ENCODE data around the gene PKD2. TPM values are rescaled to one million over a fixed set of nuclear protein-coding genes. Genes with fewer than 3 reads are reported as not detected.

PKD2 gene
- total RNA-seq, 1 experiment from 2014 or later: 38.4 TPM

- Histone ChIP-seq H3K79me2 (ENCODE audit: insufficient read depth, low read length) (no peaks in the 10 kb centered on the region), H3K9me3 (ENCODE audit: control insufficient read depth, low read depth, low read length) (no peaks in the 10 kb centered on the region), H3K56ac (ENCODE audit: insufficient read length, low read depth, low read length) (no peak overlapping the region), H2AK5ac (ENCODE audit: insufficient read length, low read length) (no peak overlapping the region), H4K5ac (ENCODE audit: insufficient read length, low read depth, low read length) (no peak overlapping the region), H2BK5ac (ENCODE audit: insufficient read length, low read length) (no peak overlapping the region), H2BK120ac (ENCODE audit: low read depth, low read length, poor library complexity, severe bottlenecking) (no peak overlapping the region), H3K4ac (ENCODE audit: low read depth, low read length) (no peak overlapping the region), H4K8ac (replicated peaks; ENCODE audit: insufficient read length, low read depth, low read length) (no peak overlapping the region), H3K23ac (ENCODE audit: insufficient read length, low read depth, low read length) (no peak overlapping the region), H3K4me2 (ENCODE audit: insufficient read depth, insufficient read length, low read length) (no peak overlapping the region), H3K14ac (ENCODE audit: insufficient read depth, low read length) (no peak overlapping the region), H2BK20ac (ENCODE audit: low read depth, low read length, poor library complexity, severe bottlenecking) (no peak overlapping the region), H4K20me1 (ENCODE audit: control insufficient read depth, insufficient read depth, insufficient read length) (no peaks in the 10 kb centered on the region), H3K9ac (ENCODE audit: extremely low read depth, insufficient read length, low read length) (no peak overlapping the region), H3K18ac (ENCODE audit: insufficient read length, low read depth, low read length) (no peak overlapping the region), H3K4me1 (ENCODE audit: insufficient read depth, low read length) (peaks cover 3% of the 10 kb centered on the region; the same call in 1 of the 2 replicates), H3K79me1 (ENCODE audit: insufficient read depth, low read depth, low read length, poor library complexity, severe bottlenecking) (no peaks in the 10 kb centered on the region), H3K23me2 (ENCODE audit: insufficient read length, low read depth, low read length, poor library complexity, severe bottlenecking) (peaks cover 4% of the 10 kb centered on the region), H3K27me3 (ENCODE audit: insufficient read depth, low read length) (no peaks in the 10 kb centered on the region), H2BK15ac (ENCODE audit: low read depth, low read length) (no peak overlapping the region), H4K91ac (ENCODE audit: insufficient read length, low read depth, low read length) (no peak overlapping the region), H3K27ac (ENCODE audit: insufficient read length, low read depth, low read length) (no peak overlapping the region), H2AFZ (ENCODE audit: low read length) (no peak overlapping the region), H3T11ph (ENCODE audit: low read length) (no peak overlapping the region), H2BK12ac (ENCODE audit: insufficient read length, low read depth, low read length) (no peak overlapping the region)
- H3K27me3 Mint-ChIP-seq (ENCODE audit: low read depth): no peaks in the 10 kb centered on the region
- TF ChIP-seq CTCF (conservative IDR thresholded peaks at IDR 0.05): no peak
- H3K9me3 Mint-ChIP-seq: no peaks in the 10 kb centered on the region
- DNase-seq: no peak
- peaks cover 0 to 8% (median 2%) of the 10 kb centered on the region in 3 experiments; a peak in 4 of 7 replicates for H3K36me3 Mint-ChIP-seq (ENCODE audit: insufficient read depth in 1 of 3, low read depth in 3 of 3)
- no peak overlapping the region for H3K4me3 Mint-ChIP-seq
- no CpG with 5 or more reads among the region's 5 CpGs for whole genome bisulfite sequencing (ENCODE audit: extremely low coverage, insufficient read length, low lambda C conversion rate)
- peaks cover 25 to 32% of the 10 kb centered on the region in 2 experiments for H3K4me1 Mint-ChIP-seq
- no peak overlapping the region for H3K27ac Mint-ChIP-seq
Observed at GRCh38 chr4:87977521-87978278, 29.7 kb upstream of the PKD2 start.
